ENCODE results near the gene CDRT4. TPM values are rescaled to one million over a fixed set of nuclear protein-coding genes. Genes with fewer than 3 reads are reported as not detected.

CDRT4 gene
- total and polyA plus RNA-seq, 10 of the 15 experiments (the other 5 are each of a cell fraction or from before 2014, with no cell fraction given) = 0.11 to 1.3 (median 0.51) TPM; not detected in 3

DNA sequence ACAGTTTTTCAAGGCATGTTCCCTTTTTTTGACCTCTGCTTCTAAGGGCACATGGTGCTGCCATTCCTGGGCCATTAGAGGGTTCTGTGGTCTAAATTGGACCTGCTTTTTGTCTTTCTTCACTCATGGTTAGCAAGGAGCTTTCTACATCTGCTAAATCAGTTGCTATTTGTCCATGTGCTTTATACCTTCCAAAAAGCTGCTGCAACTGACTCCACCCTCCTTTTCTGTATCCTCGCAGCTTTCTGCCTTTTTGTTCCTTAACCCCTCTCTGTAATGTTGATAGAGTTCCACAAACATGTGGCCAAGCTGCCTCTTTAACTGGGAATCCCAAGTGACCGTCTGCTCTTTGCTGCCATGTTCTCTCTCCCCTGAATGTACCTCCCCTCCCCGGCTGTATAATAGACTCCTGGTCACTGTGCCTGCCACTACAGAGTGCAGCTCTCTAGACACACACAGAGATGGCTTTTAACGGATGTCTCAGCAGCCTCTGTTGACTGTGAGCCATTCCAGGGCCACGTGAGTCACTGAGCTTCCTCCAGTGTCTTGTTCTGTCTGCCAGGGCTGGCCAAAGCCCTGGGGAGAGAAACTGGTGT lies 68.6 kb downstream of the CDRT4 start (continued):
- TF ChIP-seq, protein P1, sequence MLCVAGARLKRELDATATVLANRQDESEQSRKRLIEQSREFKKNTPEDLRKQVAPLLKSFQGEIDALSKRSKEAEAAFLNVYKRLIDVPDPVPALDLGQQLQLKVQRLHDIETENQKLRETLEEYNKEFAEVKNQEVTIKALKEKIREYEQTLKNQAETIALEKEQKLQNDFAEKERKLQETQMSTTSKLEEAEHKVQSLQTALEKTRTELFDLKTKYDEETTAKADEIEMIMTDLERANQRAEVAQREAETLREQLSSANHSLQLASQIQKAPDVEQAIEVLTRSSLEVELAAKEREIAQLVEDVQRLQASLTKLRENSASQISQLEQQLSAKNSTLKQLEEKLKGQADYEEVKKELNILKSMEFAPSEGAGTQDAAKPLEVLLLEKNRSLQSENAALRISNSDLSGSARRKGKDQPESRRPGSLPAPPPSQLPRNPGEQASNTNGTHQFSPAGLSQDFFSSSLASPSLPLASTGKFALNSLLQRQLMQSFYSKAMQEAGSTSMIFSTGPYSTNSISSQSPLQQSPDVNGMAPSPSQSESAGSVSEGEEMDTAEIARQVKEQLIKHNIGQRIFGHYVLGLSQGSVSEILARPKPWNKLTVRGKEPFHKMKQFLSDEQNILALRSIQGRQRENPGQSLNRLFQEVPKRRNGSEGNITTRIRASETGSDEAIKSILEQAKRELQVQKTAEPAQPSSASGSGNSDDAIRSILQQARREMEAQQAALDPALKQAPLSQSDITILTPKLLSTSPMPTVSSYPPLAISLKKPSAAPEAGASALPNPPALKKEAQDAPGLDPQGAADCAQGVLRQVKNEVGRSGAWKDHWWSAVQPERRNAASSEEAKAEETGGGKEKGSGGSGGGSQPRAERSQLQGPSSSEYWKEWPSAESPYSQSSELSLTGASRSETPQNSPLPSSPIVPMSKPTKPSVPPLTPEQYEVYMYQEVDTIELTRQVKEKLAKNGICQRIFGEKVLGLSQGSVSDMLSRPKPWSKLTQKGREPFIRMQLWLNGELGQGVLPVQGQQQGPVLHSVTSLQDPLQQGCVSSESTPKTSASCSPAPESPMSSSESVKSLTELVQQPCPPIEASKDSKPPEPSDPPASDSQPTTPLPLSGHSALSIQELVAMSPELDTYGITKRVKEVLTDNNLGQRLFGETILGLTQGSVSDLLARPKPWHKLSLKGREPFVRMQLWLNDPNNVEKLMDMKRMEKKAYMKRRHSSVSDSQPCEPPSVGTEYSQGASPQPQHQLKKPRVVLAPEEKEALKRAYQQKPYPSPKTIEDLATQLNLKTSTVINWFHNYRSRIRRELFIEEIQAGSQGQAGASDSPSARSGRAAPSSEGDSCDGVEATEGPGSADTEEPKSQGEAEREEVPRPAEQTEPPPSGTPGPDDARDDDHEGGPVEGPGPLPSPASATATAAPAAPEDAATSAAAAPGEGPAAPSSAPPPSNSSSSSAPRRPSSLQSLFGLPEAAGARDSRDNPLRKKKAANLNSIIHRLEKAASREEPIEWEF (IDR thresholded peaks at IDR 0.05; ENCODE audit: insufficient replicate concordance, low read depth, low read length) = no peak

DNA sequence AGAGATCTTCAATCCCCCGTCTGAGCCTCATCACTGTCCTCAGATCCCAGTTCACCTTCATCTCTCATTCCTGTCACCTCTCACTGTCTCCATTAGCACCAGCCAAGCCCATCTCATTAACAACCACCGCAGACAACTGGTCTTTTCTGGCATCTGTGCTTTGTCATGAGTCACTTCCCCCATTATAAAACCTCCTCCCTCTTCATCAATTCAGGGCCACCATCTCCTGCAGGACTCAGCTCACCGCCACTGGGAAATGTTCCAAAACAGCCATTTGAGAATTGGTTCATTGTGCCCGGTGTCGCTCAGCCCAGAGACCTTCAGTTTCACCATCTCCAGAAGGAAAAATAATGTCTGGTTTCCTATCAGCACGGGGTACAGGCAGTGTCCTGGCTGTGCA lies 69.1 kb downstream of the CDRT4 start:
- ChIA-PET CTCF (no interaction called here), SMC1A (ENCODE audit: uncharacterized antibody, unreplicated experiment) (no interaction called here), RAD21 (ENCODE audit: unreplicated experiment) (no interaction called here), POLR2A (no interaction called here)
- Histone ChIP-seq H2AFZ (ENCODE audit: control insufficient read depth, low read depth, low read length) (no peak overlapping the region), H3K27ac (ENCODE audit: control insufficient read depth, insufficient read depth) (no peak overlapping the region), H3K36me3 (ENCODE audit: control insufficient read depth in 2 of 2, insufficient read depth in 2 of 2, low read length in 1 of 2) (no peaks in the 10 kb centered on the region), H3K9me3 (replicated peaks; ENCODE audit: control insufficient read depth, insufficient read depth, low read length) (no peaks in the 10 kb centered on the region), H3K4me1 (ENCODE audit: control insufficient read depth, insufficient read depth, low read length) (no peaks in the 10 kb centered on the region), H3K79me2 (ENCODE audit: control insufficient read depth, insufficient read depth, low read length) (no peaks in the 10 kb centered on the region), H3K9ac (ENCODE audit: control insufficient read depth, insufficient read depth, low read length) (no peak overlapping the region), H4K20me1 (ENCODE audit: control insufficient read depth, insufficient read depth) (no peaks in the 10 kb centered on the region), H3K27me3 (replicated peaks in 1 of 2; ENCODE audit: control insufficient read depth in 2 of 2, insufficient read depth in 2 of 2, low read length in 1 of 2) (no peaks in the 10 kb centered on the region), H3K4me2 (ENCODE audit: control insufficient read depth, insufficient read depth) (no peak overlapping the region), H3K4me3 (no peak overlapping the region)
- no TSS peak for BruUV-seq (replicated peaks)
- DNase-seq (ENCODE audit: low read depth, low spot score) (no peak), ATAC-seq (no peak), FAIRE-seq (no peak)
- WGBS (ENCODE audit: insufficient coverage, insufficient replicate concordance, low lambda C conversion rate, missing lambda C conversion rate) = 23% methylated on average over 6 of the region's 6 CpGs
- intact Hi-C loops (cut with micrococcal nuclease; ENCODE audit: unreplicated experiment) (loop anchor here (10.0 kb wide), 1 partner anchor 63 kb away; no protein-coding TSS in a partner anchor), in situ Hi-C loops (cut with MboI) (loop anchor here (5.0 kb wide), 1 partner anchor 51 kb away; no protein-coding TSS in a partner anchor)
- TF ChIP-seq IRF4 (IDR thresholded peaks at IDR 0.05; ENCODE audit: low read depth, low read length) (no peak), FOXM1 (IDR thresholded peaks at IDR 0.05; ENCODE audit: low read depth, low read length) (no peak), HDGF (IDR thresholded peaks at IDR 0.05) (no peak), SMAD1 (IDR thresholded peaks at IDR 0.05; ENCODE audit: low read depth, partially characterized antibody) (no peak), CBX5 (IDR thresholded peaks at IDR 0.05; ENCODE audit: low read depth) (no peak)
- TF ChIP-seq, protein P2, sequence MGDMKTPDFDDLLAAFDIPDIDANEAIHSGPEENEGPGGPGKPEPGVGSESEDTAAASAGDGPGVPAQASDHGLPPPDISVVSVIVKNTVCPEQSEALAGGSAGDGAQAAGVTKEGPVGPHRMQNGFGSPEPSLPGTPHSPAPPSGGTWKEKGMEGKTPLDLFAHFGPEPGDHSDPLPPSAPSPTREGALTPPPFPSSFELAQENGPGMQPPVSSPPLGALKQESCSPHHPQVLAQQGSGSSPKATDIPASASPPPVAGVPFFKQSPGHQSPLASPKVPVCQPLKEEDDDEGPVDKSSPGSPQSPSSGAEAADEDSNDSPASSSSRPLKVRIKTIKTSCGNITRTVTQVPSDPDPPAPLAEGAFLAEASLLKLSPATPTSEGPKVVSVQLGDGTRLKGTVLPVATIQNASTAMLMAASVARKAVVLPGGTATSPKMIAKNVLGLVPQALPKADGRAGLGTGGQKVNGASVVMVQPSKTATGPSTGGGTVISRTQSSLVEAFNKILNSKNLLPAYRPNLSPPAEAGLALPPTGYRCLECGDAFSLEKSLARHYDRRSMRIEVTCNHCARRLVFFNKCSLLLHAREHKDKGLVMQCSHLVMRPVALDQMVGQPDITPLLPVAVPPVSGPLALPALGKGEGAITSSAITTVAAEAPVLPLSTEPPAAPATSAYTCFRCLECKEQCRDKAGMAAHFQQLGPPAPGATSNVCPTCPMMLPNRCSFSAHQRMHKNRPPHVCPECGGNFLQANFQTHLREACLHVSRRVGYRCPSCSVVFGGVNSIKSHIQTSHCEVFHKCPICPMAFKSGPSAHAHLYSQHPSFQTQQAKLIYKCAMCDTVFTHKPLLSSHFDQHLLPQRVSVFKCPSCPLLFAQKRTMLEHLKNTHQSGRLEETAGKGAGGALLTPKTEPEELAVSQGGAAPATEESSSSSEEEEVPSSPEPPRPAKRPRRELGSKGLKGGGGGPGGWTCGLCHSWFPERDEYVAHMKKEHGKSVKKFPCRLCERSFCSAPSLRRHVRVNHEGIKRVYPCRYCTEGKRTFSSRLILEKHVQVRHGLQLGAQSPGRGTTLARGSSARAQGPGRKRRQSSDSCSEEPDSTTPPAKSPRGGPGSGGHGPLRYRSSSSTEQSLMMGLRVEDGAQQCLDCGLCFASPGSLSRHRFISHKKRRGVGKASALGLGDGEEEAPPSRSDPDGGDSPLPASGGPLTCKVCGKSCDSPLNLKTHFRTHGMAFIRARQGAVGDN (IDR thresholded peaks at IDR 0.05) = no peak
- TF ChIP-seq, protein P1 (IDR thresholded peaks at IDR 0.05; ENCODE audit: insufficient replicate concordance, low read depth, low read length) = no peak
